ENCODE measurements around the gene RLBP1.

Gene RLBP1

GRCh38 chr15:89199746-89200145 is 21.6 kb downstream of the RLBP1 start:
- TF ChIP-seq CTCF (IDR thresholded peaks at IDR 0.05; ENCODE audit: insufficient read depth, low read length) (no peak), REST (IDR thresholded peaks at IDR 0.05; ENCODE audit: insufficient replicate concordance, low read depth) (no peak), SPI1 (IDR thresholded peaks at IDR 0.05; ENCODE audit: borderline replicate concordance, low read depth) (no peak), GABPA (IDR thresholded peaks at IDR 0.05; ENCODE audit: low read depth) (no peak), POLR2AphosphoS5 (IDR thresholded peaks at IDR 0.05; ENCODE audit: low read depth) (no peak)
- Histone ChIP-seq H3K27me3 (ENCODE audit: insufficient read depth, poor library complexity, severe bottlenecking) (no peaks in the 10 kb centered on the region), H3K4me3 (replicated peaks; ENCODE audit: insufficient read depth, low read length) (no peak overlapping the region), H3K27ac (replicated peaks) (no peak overlapping the region)
- DNase-seq (ENCODE audit: low read depth in 1 of 2, low spot score in 1 of 2) = no peak

- H3K4me3 ChIP-seq (replicated peaks; ENCODE audit: insufficient read depth, low read length) = no peak overlapping the region
- H3K27ac ChIP-seq (replicated peaks) = no peak overlapping the region
- TF ChIP-seq POLR2AphosphoS5 (IDR thresholded peaks at IDR 0.05; ENCODE audit: low read depth) (no peak), SPI1 (IDR thresholded peaks at IDR 0.05; ENCODE audit: borderline replicate concordance, low read depth) (no peak), REST (IDR thresholded peaks at IDR 0.05; ENCODE audit: insufficient replicate concordance, low read depth) (no peak)
- no peaks in the 10 kb centered on the region for H3K27me3 ChIP-seq (ENCODE audit: insufficient read depth, poor library complexity, severe bottlenecking)
- no peak for DNase-seq (ENCODE audit: low read depth in 1 of 2, low spot score in 1 of 2)
Observed at GRCh38 chr15:89198934-89199333, 22.4 kb downstream of the RLBP1 start.

GRCh38 chr15:89198196-89198595 is 23.2 kb downstream of the RLBP1 start:
- TF ChIP-seq REST (IDR thresholded peaks at IDR 0.05; ENCODE audit: insufficient replicate concordance, low read depth) = no peak
- TF ChIP-seq SPI1 (IDR thresholded peaks at IDR 0.05; ENCODE audit: borderline replicate concordance, low read depth) = no peak
- TF ChIP-seq POLR2AphosphoS5 (IDR thresholded peaks at IDR 0.05; ENCODE audit: low read depth) = no peak
- TF ChIP-seq CTCF (IDR thresholded peaks at IDR 0.05; ENCODE audit: insufficient read depth, low read length) = no peak
- TF ChIP-seq GABPA (IDR thresholded peaks at IDR 0.05; ENCODE audit: low read depth) = no peak
- Histone ChIP-seq H3K27ac (replicated peaks) (no peak overlapping the region), H3K27me3 (ENCODE audit: insufficient read depth, poor library complexity, severe bottlenecking) (no peaks in the 10 kb centered on the region), H3K4me3 (replicated peaks; ENCODE audit: insufficient read depth, low read length) (no peak overlapping the region)
- no peak for DNase-seq (ENCODE audit: low read depth in 1 of 2, low spot score in 1 of 2)

Measured in HL-60 (cell line).